GM12872 (cell line): Measurements from ENCODE around the gene DOK7.

Experiments used
- CTCF ChIP-seq: IDR thresholded peaks from 3 replicates; pipeline ENCODE4 v1.5.1; 2011; ENCODE audit warnings: low read depth, mild to moderate bottlenecking, low read length, moderate library complexity; ENCODE audit not compliant: insufficient read depth

Gene DOK7

DNA sequence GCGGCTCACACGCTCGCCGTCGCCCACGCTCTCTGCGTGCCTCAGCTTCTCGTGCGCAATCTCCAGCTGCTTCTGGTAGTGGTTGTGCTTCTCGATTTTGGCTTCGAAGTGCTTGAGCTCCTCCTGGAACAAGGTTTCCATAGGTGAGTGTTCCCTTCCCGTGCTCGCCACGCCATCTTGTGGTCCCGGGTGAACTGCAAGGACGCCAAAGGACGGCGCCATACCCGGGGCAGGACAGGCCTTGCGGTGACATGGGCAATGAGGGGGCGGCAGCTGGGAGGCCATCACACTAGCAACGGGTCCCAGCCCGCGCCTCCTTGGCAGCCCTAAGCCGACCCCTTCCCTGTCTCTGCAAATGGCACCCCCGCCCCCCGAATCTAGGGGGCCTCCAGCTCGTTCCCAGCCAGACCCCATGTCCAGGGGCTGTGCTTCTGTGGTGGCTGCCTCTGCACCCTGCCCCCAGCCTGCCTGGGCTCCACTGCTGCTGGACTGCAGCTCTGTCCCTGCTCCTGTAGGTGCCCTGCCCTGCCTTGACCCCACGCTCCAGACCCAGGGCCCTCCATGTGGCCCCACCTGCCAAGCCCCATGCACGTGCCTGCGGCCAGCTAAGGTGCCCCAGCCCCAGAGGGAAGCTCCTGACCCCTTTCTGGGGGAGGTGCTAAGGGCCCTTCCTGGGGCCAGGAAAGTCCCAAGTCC, 51.8 kb downstream of the DOK7 start:
- TF ChIP-seq CTCF, result no peak

DNA sequence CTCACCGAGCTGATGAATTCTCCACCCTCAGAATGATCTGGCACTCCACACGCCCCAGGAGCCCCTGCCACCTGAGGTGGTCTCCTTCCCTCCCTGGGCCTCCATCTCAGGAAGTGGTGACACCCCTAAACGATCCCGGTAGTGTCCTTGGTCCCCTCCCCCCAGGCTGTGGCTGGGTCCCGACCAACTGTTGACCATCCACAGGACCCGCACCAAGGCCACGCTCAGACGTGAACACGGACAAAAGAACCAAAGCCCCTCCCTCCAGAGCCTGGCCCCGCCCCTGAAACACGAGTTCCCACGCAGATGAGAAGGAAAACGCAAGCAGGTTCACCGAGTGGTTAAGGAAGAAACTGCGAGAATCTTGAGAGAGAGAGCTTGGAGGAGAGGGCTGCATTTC, 52.5 kb downstream of the DOK7 start:
- TF ChIP-seq CTCF, result no peak

GRCh38 chr4:3516061-3516835, 53.1 kb downstream of the DOK7 start:
- no peak for TF ChIP-seq CTCF

DNA sequence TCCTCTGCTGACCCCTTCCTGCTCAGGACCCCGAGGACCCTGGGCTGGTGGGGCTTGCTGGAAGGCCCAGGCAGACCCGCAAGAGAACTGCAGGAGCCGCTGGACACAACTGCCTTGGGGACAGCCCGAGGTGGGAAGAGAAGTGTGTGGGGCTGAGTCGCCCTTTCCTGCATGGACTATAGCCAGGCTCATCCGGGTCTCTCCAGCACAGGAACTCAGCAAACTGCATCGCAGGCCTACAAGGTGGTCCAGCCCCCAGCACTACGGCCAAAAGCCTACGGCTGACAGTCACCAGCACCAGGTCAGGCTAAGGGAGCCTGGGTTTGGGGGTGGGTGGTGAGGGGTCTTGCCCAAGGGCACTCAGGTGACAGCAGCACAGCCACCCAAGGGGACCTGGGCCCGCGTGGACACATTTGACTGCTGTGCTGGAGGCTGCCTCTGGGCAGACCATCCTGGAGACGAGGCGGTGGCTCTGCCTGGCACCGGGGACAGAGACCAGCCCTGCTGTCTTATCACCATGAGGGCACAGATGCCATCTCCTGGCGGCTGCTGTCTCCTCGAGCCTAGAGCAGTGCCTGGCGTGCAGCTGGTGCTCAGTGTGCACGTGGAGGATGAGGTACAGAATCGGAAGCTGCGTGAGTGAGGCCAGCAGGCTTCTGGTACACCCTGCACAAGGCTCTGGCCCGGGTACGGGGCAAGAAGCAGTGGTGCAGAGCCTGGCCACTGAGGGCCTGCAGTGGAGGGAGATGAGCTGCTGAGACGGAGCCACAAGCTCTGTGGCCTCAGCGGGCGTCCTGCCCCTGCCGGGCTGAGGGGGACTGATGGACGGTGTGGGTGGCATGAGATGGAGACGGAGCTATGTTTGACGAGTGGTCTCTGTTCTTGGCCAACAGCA, 54.0 kb downstream of the DOK7 start:
- TF ChIP-seq CTCF, result no peak

- no peak for TF ChIP-seq CTCF
These were observed 54.8 kb downstream of the DOK7 start for GRCh38 chr4:3517731-3518510.

GRCh38 chr4:3518511-3518880, 55.4 kb downstream of the DOK7 start:
- TF ChIP-seq CTCF, result no peak

DNA sequence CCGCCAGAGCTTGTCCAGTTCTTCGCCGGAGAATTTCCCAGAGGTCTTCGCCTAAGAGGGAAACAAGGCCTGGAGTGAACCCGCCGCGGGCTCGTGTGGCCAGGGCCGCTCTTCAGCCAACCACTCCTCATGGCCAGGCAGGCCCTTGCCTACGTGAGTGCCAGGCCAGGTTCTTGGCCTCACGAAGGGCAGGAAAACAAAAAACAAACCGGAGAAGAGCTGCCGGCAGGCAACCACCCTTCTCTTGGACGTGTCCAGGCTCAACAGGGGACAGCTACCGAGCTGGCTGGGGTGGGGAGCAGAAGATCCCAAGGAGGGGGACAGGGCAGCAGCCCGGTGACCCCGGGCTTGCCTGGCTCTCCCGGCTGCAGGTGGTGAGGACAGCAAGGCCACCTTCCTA, 55.8 kb downstream of the DOK7 start:
- no peak for TF ChIP-seq CTCF
